ENCODE results near the gene SMIM20. TPM values are rescaled to one million over a fixed set of nuclear protein-coding genes. Genes with fewer than 3 reads are reported as not detected.

SMIM20 gene
- total RNA-seq, 1 donor from 2014 or later, result 57.5 TPM

DNA sequence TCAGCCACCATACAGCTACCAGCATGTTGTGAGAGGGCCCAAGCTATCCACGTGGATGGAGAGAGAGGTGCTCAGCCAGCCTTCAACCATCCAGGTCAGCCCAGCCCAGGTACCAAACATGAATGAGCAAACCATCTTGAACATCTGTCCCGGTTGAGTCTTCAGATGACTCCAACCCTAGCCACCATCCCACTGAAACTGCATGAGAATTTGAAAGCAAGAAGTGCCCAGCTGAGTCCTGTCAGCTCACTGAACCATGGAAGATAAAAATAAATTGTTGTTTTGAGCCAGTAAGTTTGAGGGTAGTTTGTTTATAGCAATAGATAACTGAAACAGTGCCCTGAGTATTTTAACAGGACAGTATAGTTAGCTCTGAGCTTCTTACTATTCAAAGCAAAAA is 43.9 kb upstream of the SMIM20 start:
- Histone ChIP-seq H2AFZ (replicated peaks) (no peak overlapping the region), H3K4me2 (no peak overlapping the region), H3K4me1 (no peaks in the 10 kb centered on the region), H3K9ac (no peak overlapping the region), H3F3A (ENCODE audit: low read depth) (no peaks in the 10 kb centered on the region), H3K4me3 (no peak overlapping the region), H4K20me1 (ENCODE audit: low read depth) (no peaks in the 10 kb centered on the region), H3K9me3 (ENCODE audit: low read depth) (no peaks in the 10 kb centered on the region), H3K79me2 (ENCODE audit: low read depth) (no peaks in the 10 kb centered on the region), H3K36me3 (no peaks in the 10 kb centered on the region), H3K27ac (no peak overlapping the region), H3K27me3 (peaks cover 4% of the 10 kb centered on the region)
- no peaks in the 10 kb centered on the region for H3K27me3 Mint-ChIP-seq (ENCODE audit: insufficient read depth, low read depth)
- H3K4me1 Mint-ChIP-seq, result no peaks in the 10 kb centered on the region
- no peak overlapping the region for H3K27ac Mint-ChIP-seq
- no peaks in the 10 kb centered on the region for H3K9me3 Mint-ChIP-seq
- no peak overlapping the region for H3K4me3 Mint-ChIP-seq
- no peak for DNase-seq (ENCODE audit: low spot score)
- TF ChIP-seq, protein P1, sequence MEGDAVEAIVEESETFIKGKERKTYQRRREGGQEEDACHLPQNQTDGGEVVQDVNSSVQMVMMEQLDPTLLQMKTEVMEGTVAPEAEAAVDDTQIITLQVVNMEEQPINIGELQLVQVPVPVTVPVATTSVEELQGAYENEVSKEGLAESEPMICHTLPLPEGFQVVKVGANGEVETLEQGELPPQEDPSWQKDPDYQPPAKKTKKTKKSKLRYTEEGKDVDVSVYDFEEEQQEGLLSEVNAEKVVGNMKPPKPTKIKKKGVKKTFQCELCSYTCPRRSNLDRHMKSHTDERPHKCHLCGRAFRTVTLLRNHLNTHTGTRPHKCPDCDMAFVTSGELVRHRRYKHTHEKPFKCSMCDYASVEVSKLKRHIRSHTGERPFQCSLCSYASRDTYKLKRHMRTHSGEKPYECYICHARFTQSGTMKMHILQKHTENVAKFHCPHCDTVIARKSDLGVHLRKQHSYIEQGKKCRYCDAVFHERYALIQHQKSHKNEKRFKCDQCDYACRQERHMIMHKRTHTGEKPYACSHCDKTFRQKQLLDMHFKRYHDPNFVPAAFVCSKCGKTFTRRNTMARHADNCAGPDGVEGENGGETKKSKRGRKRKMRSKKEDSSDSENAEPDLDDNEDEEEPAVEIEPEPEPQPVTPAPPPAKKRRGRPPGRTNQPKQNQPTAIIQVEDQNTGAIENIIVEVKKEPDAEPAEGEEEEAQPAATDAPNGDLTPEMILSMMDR (IDR thresholded peaks at IDR 0.05), result no peak
- TF ChIP-seq EZH2phosphoT487 (IDR thresholded peaks at IDR 0.05) (no peak), EZH2 (IDR thresholded peaks at IDR 0.05) (no peak)
- no peaks in the 10 kb centered on the region for H3K36me3 Mint-ChIP-seq

DNA sequence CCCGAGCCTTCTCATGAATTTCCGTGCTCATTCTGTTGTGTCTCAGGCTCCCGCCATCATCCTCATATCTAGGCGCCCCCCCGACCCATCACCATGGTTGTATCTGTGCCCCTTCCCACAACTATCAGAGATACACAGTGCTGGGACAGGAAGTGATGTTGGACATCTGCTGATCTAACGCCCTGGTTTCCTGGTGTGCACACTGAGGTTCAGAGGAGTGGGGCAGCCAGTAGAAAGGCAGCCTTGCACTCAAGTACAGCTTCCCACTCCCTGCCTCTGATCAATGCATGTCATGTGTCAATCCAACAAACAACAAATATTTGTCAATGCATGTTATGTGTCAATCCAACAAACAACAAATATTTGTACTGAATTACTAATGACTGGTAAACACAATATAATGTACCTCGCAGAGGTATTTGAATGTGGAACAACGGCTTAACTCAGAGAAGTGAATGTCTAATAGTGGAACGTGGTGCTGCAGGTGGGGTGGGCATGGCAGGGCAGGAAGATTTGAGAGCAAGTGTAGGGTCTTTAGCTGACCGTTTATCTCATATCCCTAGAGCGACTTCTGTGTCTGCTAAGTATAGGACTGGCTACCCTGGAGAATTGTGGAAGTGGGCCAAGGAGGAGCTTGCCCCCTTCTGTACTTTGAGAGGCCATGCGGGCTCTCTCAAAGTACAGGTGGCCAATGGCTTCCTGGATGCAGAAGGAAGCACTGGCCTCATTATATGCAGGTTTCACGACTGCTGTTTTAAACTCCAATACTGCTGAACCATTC is 41.0 kb upstream of the SMIM20 start:
- Histone ChIP-seq H3K36me3 (no peaks in the 10 kb centered on the region), H4K20me1 (ENCODE audit: low read depth) (no peaks in the 10 kb centered on the region), H3K27me3 (no peaks in the 10 kb centered on the region), H3K4me1 (peaks cover 8% of the 10 kb centered on the region), H3F3A (ENCODE audit: low read depth) (no peaks in the 10 kb centered on the region), H3K27ac (no peak overlapping the region), H3K4me2 (no peak overlapping the region), H3K79me2 (ENCODE audit: low read depth) (no peaks in the 10 kb centered on the region), H3K4me3 (no peak overlapping the region), H3K9ac (no peak overlapping the region), H3K9me3 (ENCODE audit: low read depth) (no peaks in the 10 kb centered on the region), H2AFZ (replicated peaks) (no peak overlapping the region)
- Mint-ChIP-seq H3K27me3 (ENCODE audit: insufficient read depth, low read depth) (peaks cover 3% of the 10 kb centered on the region), H3K27ac (no peak overlapping the region), H3K4me3 (no peak overlapping the region), H3K36me3 (no peaks in the 10 kb centered on the region), H3K9me3 (no peaks in the 10 kb centered on the region), H3K4me1 (peaks cover 6% of the 10 kb centered on the region)
- TF ChIP-seq EZH2 (IDR thresholded peaks at IDR 0.05), result no peak
- TF ChIP-seq, protein P1 (IDR thresholded peaks at IDR 0.05), result no peak
- no peak for TF ChIP-seq EZH2phosphoT487 (IDR thresholded peaks at IDR 0.05)
- DNase-seq (ENCODE audit: low spot score), result no peak

DNA sequence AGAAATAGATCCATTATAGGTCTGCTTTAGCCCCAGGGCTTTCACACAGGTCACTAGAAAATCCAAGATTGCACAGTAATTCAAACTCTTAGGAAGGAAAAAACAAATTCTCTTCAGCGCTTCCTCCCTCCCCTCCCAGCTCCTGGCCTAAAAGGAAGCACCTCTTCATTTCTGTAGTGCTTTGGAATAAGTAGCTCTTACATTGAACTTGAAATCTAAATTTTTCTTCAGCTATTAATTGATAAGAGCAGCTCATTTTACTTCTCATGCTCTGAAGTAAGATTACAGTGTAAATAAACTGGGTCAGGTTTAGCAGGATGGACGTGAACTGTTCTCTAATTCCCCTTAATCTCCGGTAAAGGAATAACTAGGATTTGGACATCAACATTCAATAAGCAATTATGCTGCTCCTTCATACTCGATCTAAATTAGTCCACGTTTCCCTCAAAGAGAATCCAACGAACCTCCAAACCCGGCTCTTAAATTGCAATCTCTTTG is 40.3 kb upstream of the SMIM20 start:
- peaks cover 8% of the 10 kb centered on the region for H3K4me1 Mint-ChIP-seq
- Histone ChIP-seq H3K9me3 (ENCODE audit: low read depth) (no peaks in the 10 kb centered on the region), H4K20me1 (ENCODE audit: low read depth) (no peaks in the 10 kb centered on the region), H3K79me2 (ENCODE audit: low read depth) (no peaks in the 10 kb centered on the region), H3F3A (ENCODE audit: low read depth) (no peaks in the 10 kb centered on the region), H3K27ac (no peak overlapping the region), H3K9ac (no peak overlapping the region), H3K4me2 (no peak overlapping the region), H3K36me3 (no peaks in the 10 kb centered on the region), H2AFZ (replicated peaks) (no peak overlapping the region), H3K4me3 (no peak overlapping the region), H3K4me1 (peaks cover 8% of the 10 kb centered on the region), H3K27me3 (no peaks in the 10 kb centered on the region)
- no peak overlapping the region for H3K27ac Mint-ChIP-seq
- H3K36me3 Mint-ChIP-seq, result no peaks in the 10 kb centered on the region
- no peak for DNase-seq (ENCODE audit: low spot score)
- H3K27me3 Mint-ChIP-seq (ENCODE audit: insufficient read depth, low read depth), result peaks cover 3% of the 10 kb centered on the region
- TF ChIP-seq EZH2phosphoT487 (IDR thresholded peaks at IDR 0.05) (no peak), EZH2 (IDR thresholded peaks at IDR 0.05) (no peak)
- TF ChIP-seq, protein P1 (IDR thresholded peaks at IDR 0.05), result no peak
- no peaks in the 10 kb centered on the region for H3K9me3 Mint-ChIP-seq
- H3K4me3 Mint-ChIP-seq, result no peak overlapping the region
